Right renal cortex interstitium (tissue), 3 donors: ENCODE data around the gene NR6A1. TPM values are rescaled to one million over a fixed set of nuclear protein-coding genes. Genes with fewer than 3 reads are reported as not detected.

ENCODE experiments used
- DNase-seq, 3 donors: peaks; one replicate each; pipeline ENCODE4 v3.0.0-alpha.2; 2013; ENCODE audit warnings: low read depth in 3 of 3, low spot score in 2 of 3
- polyA plus RNA-seq, 3 donors: library from polyadenylated mRNA; unstranded; fragments of 120-200 nt; gene quantifications; one replicate each; pipeline ENCODE4 v1.2.1, GENCODE V29; 2013; ENCODE audit not compliant: insufficient read length in 3 of 3

The NR6A1 gene
- polyA plus RNA-seq, 3 donors = 0.57 to 1.1 (median 0.89) TPM

DNA sequence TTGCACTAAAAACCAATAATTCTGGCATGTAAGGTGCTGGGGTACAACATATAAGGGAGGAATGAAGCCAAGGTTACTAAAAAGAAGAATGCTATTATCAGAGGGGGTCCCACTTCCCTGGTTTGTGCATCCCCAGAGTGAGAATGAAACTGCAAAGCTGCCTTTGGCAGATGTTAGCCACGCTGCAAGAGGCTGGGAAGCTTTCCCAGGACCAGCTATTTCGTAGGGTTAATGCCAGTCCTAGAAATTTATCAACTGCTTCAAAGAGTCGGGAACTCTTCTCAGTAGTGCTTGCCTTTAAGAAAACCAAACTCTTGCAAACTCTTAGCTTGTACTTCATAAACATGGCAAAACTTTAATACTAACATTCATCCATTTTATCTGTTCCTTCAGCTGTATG, 176.4 kb downstream of the NR6A1 start:
- DNase-seq = no peak

DNA sequence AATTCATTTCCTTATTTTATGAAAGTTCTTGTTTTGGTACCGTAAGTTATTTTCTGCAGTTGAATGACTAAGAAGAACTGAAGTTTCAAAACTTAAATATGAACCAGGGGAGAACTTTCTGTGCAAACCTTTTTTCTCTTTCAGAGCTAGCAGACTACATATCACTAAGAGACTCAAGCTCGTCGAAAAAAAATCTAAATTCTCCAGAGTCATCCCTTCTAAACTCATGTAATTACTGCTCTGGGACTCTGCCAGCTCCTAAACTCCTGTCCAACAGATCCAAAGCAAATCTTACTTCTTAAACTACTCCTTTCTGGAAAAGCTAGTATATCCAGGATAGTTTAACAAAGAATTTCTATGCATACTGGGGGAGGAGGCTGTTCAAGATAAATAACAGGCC, 176.9 kb downstream of the NR6A1 start:
- DNase-seq = no peak

DNA sequence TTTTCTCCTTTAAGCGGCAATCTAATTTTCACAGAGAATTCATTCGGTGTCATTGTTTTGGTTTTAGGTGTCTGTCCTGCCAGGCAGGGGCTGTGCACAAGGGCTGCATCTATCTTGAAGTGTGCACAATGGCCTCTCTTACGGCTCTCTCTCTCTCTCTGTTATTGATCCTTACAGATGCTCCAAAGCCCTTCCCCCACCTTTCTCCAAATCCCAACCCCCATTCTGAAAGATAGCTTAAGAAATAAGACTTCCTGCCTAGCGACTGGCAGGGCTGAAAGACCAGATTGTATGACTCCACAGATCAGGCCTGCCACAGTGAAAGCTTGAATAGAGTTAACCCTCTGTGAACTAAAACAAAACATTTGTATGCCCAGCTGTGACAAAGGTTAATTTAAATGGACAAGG, 177.5 kb downstream of the NR6A1 start:
- no peak for DNase-seq

DNA sequence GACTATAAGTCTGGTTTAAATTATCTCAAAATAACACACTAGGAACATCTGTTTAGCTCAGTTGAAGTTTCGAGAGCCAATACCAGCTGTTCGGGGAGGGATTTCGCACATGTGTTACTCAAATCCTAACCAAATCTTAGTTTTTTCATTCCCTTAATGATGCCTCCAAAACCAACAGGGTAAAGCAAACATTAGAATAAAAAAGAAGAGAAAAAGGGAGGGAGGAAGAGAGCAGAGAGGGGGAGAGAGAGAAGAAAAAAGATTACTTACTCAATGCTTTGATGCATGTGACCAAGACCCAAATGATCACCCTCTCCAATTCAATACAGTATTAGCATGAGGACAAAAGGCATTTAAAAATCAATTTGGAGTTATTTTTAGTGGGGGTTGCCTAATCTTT, 177.9 kb downstream of the NR6A1 start:
- no peak for DNase-seq

DNA sequence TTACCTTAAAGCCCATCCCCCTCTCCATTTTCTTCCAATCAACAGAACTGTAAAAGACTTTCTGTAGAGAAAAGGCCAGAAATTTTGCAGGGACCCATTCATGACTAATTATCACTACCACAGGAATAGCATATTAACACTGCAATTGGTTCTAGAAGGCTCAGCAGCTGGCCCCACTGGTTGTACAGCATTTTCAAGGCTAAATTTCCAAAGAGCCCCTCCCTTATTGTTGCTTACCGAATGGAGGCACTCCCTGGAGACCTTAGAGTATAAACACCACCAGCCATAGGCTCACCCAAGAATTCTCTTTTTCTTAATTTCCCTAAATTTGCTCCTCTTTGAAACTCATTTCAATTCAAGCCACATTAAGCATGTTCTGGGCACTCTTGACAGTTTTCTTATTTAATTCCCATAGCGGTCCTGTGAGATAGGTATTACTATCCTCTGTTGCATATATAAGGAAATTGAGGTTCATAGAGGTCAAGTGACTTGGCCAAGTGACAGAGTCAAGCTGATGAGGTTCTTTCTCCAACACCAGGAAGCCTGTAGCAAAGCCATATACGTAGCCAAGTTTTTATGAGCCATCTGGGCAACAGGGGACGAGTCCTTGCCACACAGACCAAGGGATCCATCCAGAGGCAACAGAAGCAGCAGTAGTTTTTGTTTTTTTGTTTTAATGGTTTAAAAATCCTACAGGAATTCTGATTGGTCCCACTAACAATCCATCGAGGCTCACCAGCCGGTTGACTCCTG, 180.0 kb downstream of the NR6A1 start:
- no peak for DNase-seq

DNA sequence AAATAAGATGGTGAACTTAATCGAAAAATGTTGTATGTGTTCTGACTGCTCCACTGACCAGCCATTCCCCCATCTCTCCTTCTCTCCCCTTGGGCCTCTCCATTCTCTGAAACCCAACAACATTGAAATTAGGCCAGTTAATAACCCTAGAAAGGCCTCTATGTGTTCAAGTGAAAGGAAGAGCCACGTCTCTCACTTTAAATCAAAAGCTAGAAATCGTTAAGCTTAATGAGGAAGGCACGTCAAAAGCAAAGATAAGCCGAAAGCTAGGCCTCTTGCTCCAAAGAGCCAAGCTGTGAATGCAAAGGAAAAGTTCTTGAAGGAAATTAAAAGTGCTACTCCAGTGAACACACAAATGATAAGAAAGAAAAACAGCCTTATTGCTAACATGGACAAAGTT, 186.5 kb downstream of the NR6A1 start:
- peak in 1 of 3 donors; percentile 23 for DNase-seq

DNA sequence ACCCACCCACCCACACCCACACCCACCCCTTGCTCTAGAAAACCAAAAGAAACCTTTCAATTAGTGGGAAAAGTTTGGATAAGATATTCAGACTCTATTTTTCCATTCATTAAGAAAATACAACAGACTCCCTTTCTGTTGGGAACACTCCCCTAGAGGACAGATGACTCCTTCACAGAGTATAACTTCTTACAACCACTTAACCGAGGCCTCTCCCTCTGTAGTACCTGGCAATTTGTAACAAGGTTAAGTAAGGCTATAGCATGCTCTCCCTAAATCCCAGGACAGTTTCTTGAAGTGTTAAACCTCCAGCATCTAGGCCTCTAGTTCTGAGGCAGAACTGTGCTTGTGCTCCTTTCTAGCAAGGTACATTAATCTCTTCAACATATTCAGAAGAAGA, 188.0 kb downstream of the NR6A1 start:
- DNase-seq = no peak

DNA sequence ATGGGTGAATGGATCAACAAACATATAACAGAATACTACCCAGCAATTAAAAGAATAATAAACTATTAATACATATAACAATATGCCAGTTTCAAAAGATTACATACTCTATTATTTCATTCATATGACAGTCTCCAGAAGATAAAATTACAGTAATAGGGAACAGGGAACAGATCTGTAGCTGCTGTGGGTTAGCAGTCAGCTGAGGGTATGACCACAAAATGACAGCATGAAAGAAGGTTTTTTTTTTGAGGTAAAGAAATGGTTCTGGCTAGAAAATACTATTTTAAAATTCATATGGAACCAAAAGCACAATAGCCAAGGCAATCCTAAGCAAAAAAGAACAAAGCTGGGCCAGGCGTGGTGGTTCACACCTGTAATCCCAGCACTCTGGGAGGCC, 190.9 kb downstream of the NR6A1 start:
- no peak for DNase-seq

DNA sequence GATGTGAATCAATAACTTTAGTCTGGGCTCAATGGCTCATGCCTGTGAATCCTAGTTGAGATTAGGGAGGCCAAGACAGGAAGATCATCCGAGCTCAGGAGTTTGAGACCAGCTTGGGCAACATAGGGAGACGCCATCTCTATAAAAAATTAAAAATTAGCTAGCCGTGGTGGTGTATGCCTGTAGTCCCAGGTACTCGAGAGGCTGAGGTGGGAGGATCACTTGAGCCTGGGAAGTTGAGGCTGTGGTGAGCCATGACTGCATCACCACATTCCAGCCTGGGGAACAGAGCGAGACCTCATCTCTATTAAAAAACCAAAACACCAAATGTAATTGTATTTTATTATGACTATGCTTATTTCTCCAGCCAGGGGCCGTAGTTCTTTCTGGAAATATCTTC, 194.4 kb downstream of the NR6A1 start:
- DNase-seq = no peak

DNA sequence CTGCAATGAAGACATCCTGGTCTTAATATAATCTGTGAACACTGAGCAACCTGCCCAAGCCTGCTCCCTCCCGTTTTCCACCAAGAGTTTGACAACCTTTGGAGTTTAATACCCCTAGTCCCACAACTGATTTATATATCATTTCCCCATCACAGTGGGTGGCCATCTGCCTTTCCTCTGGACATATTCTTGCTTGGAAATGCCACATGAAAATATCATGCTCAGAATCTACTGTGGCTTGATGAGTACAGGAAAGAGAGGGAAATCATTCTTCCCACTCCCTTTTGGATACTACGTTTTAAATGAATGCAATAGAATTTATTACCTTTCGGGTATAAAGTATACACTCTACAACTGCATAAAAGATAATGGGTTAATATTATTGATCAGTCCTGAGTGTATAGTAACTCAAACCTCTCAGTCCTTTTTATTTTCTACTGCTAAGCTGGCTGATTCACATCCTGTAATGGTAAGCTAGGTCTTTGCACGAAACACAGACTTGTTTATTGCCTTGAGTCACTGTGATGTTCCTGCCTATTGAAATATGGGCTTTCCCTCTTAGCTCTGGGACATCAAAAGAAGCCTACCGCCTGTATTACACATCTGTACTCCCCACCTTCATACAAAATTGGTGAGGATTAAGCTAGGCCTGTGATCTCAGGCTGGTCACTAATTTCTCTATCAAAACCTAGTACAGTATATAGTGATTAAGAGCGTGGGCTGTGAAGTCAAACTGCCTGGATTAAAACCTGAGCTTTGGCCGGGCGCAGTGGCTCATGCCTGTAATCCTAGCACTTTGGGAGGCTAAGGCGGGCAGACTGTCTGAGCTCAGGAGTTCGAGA, 196.4 kb downstream of the NR6A1 start:
- DNase-seq = no peak

DNA sequence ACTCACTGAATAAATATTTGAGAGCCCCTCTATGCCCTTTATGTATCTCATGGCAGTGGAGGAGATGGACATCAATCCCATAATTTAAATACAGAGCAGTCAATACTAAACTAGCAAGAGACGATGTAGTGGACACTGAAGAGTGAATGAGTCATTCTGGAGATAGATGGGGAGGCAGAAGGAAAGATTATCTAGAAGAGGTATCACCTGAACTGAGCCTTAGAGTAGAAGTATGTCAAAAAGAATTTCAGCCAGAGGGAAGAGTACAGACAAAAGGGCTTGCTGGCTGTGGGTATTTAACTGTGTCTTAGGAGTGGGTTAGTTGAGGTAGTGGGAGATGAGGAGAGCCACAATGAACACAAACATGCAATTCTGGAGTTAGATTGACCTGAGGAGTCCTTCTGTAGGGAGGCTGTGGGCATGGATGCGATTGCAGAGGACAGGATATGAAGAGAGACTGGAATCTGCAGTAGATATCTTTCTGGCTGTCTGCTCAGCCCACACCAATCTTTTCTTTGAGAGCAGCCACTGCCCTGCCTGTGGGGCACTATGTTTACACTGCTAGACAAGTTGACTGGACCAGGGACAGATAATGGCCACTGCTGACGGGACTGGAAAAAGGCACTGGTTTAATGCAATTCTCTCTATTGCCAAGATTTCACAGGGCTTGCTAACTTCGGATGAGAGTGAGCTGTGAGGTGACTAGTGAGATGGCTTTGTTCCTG, 200.0 kb downstream of the NR6A1 start:
- no peak for DNase-seq

DNA sequence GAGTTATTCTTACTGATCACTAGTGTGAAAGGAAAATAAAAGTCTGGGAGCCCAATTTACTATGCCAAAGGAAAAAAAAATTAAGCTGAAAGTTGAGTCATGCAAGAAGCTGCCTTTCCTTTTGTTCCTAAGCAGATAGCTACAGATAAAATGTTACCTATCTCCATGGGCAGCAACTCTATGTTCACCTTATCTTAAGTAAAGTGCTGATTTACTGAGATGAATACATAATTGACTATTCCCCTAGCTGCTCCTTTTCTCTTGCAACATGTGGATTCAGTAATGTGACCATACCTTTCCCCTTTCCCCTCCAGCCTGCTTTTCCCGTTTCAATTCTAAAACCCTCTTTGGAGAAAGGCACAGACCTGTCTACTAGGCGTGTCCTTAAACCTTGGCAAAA, 201.2 kb downstream of the NR6A1 start:
- no peak for DNase-seq

DNA sequence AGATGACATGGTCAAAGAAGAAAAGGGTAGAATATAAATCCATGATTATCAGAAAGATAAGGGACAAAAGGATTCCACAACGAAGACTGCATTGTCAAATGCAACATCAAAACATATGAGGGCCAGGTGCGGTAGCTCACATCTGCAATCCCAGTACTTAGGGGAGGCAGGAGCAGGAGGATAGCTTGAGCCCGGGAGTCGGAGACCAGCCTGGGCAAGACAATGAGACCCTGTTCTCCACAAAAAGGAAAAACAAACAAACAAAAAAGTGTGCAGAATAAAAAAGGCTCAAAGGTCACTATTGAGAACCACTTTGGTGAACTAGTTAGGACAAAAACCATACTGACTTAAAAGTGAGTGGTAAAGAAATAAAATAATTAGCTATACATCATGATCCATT, 203.7 kb downstream of the NR6A1 start:
- DNase-seq = no peak

DNA sequence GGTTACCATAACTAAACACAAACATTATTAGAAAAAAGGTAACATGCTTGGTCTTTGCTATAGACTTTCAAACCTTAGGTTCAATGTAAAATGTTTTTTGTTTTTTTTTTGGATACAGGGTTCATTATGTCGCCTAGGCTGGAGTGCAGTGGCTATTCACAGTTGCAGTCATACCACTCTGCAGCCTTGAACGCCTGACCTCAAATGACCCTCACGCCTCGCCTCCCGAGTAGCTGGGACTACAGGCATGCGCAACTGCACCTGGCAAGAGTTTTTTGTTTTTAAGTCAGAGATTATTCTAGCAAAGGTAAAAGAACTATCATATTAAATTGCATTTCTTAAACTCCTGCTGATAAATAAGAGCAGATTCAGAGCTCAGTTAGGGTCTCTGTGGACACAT, 208.8 kb downstream of the NR6A1 start:
- DNase-seq = no peak

DNA sequence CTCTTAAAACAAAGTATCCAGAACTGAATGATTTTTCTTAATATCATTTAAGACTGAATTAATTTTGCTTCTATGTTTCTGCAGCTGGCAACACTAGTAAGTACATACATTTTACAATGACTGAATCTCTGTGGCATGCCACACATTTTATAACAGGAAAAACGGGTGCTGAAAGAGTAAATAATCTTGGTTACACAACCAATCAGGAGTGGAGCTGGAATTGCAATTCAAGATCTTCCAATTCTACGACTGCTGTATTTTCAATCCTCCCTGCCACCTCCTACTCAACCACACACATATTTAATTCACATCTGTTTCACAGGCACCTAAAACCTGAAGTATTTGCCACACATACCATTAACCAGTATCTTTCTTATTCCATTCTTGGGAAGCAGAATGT, 211.2 kb downstream of the NR6A1 start:
- no peak for DNase-seq

DNA sequence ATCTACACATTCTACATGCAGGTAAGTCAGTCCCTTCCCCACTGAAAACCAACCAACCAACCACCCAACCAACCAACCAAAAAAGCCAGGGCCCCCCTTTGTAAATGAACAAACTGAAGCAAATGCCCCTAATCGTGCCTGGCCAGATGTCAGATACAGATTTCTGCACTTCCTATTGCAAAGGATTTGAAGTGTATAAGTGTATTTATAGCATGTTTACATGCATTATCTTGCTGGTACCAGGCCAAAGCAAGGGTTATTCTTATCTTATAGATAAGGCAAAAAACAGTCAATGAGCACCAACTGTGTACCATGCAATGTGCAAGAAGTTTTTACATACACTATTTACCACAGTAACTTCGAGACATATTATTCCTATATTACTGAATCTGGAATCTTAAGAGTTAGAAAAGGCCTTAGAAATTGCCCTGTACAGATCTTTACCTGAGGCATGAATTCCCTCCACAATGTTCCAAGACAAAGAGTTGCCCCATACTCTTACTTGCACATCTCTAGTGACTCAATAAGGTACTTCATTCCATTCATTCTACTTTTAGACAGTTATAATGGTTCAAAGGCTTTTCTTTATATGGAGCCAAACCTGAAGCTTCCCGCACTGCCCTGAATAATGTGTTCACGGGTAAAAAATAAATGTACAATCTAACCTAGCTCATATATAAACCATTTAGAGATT, 212.2 kb downstream of the NR6A1 start:
- DNase-seq = no peak

DNA sequence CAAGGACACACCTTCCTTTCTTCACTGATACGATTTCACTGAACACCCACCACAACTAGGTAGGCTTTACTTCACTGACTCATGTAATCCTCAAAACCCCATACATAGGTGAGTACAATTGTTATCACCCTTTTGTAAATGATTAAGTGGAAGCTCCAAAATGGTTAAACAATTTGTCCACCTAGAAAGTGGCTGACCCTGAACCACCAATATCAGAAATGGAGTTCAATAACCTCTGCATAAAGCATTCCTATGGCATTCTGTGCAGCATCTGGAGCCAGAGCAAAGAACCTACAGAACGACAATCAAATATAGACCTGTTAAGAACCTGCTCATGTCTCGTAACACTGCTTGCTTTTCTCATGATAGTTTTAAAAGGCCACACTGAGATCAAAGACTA, 213.2 kb downstream of the NR6A1 start:
- DNase-seq = no peak

DNA sequence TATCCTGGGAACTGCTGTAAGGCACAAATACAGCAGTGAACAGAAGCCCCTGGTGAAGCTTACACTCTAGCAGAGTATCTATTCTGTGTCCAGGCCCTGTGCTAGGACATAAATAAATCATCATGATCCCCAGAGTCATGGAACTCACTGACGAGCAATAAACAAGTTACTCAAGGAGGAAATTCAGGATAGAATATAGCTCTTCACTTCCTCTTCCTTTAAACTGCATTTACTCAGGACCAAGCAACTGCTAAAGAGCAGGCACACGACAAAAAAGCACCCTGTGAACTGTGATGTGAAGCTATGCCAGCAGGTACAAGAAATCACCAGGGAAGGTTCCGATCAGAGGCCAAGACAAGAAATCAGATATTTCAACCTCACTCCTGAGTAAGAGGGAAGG, 216.1 kb downstream of the NR6A1 start:
- DNase-seq = no peak

DNA sequence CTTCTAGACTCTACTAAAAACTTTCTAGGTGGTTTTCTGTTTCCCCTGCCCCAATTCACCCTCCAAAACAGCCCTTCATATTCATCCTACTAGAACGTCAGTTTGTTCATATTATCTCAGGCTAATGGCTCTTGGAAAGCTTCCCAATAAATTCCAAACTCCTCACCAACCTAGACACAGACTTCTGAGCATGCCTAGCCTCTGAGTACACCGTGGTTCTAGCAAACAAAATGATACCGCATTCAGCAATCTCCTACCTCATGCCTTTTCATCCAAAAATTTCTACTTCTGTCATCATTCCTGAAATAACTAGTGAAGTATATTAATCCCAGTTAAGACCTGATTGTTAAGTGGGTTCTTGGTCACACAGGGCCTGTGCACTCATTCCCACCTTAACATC, 217.4 kb downstream of the NR6A1 start:
- no peak for DNase-seq

DNA sequence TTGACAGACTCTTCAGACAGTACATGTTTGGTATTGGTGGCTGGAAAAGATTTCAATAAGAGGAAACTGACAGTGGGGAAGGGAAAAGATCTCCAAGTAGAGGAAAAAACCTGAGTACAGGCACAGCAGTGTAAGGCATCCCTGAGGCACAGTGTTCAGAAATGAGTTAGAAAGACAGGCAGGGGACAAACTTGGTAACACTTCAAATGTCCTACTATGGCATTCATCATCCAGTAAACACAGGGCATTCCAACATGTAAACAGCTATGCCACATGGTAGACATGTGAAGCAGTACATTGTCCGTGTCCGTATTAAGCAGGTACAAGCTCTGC, 218.9 kb downstream of the NR6A1 start:
- DNase-seq = no peak
